T-helper 1 cell treated with Interleukin-12 subunit alpha and Interleukin-12 subunit beta and Interleukin-4 antibody, amounts not matched to agents 30 ng/mL and 1 ng/mL, for 36 hours (primary cell): Measurements from ENCODE around the gene CA10. TPM values are rescaled to one million over a fixed set of nuclear protein-coding genes. Genes with fewer than 3 reads are reported as not detected.

Experiments used
- intact Hi-C: fragments of 100-400 bp; cut with micrococcal nuclease; formaldehyde crosslinking; loops from one replicate; pipeline ENCODE4 v1.15.1; 2024
- total RNA-seq: library from RNA; stranded (reverse); gene quantifications from 2 replicates; pipeline ENCODE4 v1.2.3, GENCODE V29; 2022

CA10 gene
- total RNA-seq, 1 donor from 2014 or later, result not detected

DNA sequence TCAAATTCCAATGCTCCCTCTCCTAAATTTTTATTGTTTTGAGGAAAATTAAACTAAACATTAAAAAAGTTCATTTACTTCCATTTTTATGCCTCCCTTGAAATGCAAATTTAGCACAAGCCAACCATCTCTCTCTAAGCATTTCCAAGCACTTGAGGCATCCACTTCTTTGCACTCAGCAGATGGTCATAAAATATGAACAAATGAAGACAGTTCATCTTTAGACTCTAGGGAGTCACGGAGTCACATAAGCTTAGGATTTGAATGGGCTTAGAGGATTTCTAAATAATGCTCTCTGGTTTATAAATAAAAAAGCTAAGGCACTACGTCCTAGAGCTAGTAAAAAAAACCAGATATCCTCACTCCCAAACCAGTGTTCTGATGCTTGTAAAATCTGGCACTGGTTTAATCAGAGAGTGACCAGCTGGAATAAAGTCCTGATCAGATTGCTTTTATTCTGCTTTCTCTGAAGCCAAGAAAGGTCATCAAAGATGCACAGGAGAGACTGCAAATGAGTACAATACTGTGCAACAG is 204.2 kb downstream of the CA10 start:
- intact Hi-C loops, result no loop called here

DNA sequence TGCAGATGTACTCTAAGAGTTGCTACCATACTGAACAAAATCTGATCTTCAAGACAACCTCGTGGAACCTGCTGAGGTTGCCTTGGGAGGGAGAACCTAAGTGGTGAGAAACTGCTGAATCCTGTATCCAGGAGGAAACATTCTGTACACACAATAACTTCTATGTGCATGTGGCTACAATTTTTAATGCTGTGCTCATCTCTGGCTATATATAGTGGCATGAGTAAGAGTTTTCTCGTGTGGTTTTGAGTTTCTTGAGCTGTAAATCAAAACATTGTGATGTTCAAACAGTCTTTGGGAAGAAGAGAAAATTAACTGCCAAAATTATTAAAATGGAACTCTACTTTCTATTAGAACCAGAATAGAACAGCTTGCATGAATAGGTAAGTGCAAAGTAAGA is 206.8 kb downstream of the CA10 start:
- intact Hi-C loops, result no loop called here

DNA sequence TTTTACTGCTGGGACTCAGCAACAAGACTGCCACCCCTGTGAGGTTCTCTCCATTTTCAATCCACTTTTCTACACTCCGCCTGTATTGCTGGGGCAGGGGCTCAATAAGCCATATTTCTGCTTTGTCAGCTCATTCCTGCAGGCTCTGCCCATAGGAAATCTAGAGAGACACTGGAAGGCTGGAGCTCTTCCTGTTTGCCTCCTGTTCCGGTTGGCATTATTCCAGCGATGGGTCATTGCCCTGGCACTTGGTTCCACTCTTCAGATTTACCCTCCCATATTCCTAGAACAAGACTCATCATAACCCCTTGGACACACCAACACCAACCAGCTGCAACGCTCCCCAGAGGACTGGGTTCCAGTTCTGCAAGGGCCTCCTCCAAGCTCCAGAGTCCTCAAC is 210.4 kb downstream of the CA10 start:
- intact Hi-C loops, result no loop called here

DNA sequence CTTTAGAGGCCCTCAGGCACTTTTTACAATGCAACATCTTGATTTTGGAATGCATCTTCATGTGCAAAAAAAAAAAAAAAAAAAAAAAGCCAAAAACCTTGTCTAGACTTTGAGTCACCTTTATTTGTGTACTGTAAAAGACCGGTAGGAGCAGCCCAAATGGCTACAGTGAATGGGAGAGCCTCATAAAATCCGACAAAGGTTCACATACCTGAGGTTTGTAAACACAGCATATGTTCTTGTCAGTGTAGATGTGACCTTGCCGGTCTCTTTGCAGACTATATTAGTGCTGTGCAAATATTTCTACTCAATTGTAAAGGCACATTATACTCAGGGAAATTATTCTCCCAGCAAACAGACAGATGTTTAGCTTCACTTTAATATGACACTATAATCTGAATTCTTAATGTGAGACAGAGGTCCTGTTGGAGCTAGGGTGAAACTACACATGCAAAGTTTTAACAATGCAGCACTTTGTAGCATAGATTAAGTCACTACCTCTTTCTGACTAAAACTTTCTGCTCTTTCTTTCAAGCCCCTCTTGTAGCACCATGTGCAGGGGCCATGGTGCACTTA is 211.3 kb downstream of the CA10 start:
- intact Hi-C loops, result no loop called here

DNA sequence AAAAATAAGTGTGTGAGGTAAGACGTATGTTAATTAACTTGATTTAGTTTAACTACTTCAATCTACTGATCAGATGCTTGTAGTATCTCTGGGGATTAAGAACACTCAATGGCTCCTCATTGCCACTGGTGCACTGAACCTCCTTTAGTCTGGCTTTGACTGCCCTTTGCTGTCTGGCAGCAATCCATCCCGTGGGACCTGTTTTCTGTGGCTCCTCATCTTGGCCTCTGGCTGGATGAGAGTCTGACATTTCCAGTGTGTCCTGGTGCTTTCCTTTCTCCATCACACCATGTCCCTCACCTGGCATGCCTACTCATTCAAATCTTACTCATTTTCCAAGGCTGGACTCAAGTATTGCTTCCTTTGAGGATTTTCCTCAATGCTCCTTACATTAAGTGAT is 212.2 kb downstream of the CA10 start:
- intact Hi-C loops, result no loop called here

DNA sequence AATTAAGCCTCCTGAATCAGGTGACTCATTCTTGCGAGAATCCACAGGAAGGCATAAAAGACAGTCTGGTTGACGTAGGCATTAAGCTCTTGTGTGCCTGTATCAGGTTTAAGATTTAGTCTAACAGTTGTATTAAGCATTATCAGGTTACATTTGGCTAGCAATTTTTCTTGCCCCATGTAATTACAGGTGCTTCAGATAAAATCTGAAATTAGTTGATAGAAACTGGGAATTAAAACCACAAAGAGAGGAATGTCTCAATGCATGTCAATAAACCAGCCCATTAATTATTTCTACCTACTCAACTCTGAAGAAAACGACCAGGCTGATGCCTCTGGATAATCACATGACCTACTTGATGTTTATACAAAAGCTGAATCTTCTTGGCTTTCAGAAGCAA is 217.2 kb downstream of the CA10 start:
- intact Hi-C loops, result no loop called here

DNA sequence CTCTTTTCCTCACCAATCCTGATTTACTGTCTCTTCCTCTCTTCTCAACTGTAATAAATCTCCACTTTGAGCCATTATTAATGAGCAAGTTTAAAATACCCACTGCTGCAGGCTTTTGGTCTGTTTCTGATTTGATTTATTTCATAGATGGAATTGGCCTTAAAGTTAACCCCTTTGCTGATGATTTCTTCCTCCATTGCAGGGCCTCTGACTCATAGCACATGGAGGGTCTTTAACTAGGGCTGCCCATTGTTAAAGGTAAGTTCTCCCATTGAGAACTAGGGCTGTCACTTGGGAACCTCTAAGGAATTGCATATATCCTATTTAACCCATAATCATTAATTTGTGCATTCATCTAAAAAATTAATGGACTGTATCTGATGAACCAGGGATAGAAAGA is 221.2 kb downstream of the CA10 start:
- intact Hi-C loops, result no loop called here

DNA sequence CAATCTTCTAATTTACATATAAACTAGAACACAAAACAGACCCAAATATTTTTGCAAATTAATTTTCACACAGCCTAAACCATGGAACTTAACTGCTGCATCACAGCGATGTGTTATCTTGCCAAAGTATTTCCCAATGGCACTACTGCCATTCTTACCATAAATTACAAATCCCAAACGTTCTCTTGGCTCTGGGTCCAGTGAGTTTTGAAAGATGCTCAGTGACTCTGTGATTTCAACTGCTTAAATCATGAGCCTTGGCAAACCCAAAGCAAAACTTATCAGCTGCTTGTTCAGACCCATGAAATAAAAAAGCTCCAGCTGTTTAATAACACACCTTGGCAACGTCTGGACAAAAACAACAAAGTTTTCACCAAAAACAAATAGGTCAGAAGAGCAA is 223.0 kb downstream of the CA10 start:
- intact Hi-C loops, result no loop called here

DNA sequence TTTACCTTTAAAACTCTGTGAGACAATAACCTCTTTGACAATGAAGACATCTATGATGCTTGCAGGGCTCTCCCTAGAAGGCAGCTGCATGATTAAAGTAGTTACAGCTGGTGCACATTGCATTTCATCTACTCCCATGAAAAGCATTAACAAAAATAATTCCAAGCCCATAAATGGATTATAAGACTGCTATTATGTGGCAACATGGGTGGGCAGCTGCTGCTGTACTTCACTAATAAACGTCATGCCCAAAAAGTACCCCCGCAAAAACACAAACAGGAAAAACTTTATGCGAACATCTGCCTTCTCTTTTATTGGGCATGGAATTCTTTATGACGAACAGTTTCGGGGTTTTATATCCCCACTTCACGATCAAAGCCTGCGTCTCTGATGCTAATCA is 224.9 kb downstream of the CA10 start:
- intact Hi-C loops, result no loop called here

DNA sequence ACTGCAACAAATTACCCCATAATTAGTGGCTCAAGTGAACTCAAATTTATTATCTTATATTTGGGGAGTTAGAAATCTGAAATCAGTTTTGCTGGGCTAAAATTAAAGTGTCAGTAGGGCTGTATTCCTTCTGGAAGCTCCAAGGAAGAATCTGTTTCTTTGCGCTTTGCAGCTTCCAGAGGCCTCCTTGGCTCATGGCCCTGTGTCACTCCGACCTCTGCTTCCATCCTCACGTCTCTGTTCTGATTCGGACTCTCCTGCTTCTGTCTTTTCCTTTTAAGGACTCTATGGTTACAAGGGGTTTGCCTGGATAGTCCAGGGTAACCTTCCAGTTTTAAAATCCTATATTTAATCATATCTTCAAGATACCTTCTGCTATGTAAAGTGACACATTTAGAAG is 232.1 kb downstream of the CA10 start:
- intact Hi-C loops, result no loop called here

DNA sequence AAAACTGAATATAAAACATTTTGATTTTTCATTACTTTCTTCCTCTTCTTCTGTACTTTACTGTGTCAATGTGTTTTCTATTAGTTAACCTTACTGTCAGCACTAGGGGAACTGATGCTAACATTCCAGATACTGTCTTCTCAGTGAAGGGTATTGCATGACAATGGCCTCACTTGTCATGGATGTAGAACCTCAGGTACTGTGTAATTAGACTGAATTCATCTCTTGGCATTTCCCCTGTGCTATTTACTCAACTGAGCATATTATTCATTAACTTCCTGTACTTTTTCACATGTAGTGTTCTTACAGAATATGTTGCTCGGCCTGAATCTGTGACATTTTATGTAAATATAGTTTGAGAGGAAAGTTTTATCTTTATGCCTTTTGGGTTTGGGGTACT is 237.0 kb downstream of the CA10 start:
- intact Hi-C loops, result no loop called here

DNA sequence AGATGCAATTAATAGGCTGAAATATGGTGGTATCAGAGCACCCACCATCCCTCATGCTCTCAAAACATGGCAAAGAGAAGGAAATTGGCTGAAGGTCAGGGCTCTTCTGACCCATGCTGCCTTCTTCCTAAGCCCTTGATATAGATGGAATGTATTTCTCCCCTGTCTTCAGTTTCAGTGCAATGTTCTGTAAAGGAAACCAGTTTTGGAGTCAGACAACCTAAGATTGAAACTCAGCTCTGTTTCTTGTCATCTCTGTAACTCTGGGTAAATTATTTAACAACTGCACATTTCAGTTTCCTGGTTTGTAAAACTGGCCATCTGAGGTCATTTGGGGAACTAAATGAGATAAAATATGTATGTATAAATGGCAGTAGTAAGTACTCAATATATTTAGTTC is 243.9 kb downstream of the CA10 start:
- intact Hi-C loops, result no loop called here

DNA sequence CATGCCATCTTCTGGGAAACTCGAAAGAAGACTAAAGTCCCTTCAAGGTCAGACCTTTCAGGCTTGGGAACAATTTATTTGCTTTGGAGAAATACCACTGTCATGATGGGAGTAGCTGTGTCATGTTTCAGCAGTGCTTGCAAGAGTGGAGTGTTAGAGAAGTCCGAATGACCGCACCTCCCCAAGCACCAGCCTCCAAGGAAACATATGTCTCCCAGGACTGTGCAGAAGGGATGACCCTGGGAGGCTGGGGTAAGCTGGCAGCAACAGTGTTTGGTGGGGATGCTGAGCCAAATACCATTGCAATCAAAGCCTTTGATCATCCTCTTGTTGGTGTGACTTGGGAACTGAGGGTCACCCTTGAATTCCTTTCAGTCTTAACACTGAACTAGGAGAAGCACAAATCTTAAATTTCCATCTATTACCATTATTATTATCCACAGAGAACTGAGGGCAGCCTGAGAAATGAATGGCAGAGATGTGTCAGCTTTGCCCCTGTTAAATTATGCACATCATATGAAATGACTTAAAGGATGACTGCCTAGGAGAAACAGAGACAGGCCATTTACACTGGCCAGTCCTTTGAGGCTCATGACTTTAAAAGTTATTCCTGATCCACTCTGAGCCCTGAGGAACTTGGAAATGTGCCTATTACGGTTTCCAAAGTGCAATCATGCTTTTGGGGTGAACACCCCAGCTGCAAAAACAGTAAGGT is 244.9 kb downstream of the CA10 start:
- intact Hi-C loops, result no loop called here

DNA sequence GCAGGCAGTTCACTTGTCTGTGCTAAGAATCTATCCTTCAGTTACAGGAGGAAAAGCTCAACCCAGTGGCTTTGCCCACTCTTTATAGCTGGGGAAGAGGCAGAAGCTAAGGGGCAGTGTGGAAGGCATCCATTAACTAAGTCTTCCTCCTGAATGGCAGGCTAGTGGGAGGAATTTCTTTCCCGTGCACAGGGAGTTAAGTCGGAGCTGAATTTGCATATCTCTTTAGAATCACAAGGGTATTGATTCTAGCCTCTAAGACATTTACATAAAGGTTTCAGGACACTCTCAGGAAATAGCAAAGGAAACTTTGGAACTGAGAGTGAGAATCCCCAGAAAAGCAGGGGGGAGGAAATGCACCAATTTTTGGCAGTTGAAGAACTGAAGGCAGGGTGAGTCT is 245.6 kb downstream of the CA10 start:
- intact Hi-C loops, result no loop called here

DNA sequence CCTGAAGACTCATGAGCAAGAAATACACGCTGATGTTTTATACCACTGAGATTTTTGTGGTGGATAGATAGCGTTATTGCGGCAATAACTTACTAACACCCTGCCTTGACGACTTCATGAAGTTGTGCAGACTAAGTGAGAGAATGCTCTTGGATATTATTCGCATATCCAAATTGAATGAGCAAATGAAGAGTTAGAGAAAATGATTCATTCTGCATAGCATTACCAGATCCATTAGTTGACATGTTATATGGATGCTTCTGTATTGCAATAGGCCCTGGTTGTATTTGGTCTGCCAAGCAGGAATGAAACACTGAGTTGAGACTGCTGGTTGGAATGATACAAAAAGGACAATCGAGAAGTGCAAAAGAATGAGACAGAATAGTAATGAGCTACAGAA is 247.3 kb downstream of the CA10 start:
- intact Hi-C loops, result no loop called here

DNA sequence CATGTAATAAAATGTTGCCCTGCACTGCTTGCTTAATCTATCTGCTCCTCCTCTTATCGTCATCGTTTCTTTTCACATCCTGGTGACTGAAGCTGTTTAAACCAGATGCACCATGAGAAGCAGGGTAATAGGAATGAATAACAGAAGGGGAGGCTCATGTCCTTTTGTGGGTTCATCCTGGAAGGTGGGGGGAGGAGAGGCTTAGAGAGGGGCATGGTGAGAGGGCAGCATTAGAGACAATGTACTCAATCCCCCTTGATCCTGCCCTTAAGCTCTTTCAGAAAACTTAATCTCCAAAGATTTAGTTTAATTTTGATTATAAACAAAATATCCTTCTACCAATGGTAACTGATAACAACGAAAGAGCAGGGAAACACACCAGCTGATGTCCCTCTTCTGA is 248.5 kb downstream of the CA10 start:
- intact Hi-C loops, result no loop called here

DNA sequence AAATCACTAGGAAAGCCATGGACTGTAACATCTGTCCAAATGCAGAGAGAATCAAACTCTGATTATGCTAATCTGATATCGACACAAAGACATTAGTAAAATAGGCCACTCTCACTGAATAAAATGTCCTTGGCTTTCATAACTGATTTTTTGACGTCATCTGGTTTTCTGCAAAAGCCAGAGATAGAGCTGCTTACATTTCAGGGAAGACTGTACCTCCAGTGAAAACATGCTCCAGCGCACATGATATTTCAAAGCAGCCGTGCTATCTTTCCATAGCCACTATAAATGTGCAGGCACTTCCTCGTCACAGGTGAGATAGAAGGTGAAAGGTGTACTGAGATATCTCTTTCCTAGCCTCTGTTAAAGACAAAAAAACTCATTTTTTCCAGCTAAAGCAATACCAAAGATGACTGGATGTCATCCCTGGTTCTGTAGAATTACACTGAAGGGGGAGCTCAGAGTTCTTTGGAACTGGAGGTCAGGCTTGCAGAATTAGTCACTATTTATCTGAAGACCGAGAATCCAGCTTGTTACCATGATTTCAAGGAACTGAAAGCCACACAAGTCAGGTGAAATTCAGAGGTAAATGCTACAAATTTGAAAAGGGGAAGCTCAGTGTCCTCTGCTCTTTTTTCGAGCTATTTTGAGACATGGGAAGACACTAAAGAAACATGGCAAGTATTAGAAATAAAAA is 249.5 kb downstream of the CA10 start:
- intact Hi-C loops, result no loop called here

DNA sequence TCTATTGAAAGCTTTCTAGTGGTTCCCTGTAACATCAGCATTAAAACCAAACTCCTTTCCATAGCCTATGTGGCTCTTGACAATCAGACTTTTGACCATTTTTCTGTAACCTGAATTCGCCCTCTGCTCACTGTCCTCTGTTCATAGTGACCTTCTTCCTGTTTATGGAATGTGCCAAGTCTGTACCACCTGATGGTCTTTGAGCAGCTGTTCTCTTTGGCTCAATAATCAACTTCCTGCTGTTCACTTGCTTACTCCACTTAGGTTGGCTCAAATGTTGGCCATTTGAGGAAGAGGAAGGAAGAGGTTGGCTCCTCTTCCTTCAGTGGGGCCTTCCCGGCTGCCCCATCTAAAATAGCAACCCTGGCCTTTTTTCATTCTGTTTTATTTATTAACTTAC is 251.5 kb downstream of the CA10 start:
- intact Hi-C loops, result no loop called here

DNA sequence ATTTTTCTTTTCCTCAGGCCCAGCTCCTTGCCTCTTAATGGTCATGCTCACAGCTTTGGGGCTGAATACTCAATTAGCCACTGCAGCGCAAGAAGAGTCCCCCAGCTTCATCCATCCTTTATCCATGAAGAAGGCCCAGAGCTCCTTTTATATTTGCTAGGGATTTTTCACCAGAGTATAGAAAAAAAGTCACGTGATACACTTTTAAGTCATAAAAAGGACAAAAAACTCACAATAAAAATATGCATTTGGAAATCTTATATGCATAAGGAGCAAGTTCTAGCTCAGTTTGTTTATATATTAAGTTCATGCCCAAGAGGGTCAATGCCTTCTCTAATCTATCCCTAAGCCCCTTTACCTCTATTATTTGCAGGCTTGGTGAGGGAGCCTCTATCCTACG is 254.1 kb downstream of the CA10 start:
- intact Hi-C loops, result no loop called here

DNA sequence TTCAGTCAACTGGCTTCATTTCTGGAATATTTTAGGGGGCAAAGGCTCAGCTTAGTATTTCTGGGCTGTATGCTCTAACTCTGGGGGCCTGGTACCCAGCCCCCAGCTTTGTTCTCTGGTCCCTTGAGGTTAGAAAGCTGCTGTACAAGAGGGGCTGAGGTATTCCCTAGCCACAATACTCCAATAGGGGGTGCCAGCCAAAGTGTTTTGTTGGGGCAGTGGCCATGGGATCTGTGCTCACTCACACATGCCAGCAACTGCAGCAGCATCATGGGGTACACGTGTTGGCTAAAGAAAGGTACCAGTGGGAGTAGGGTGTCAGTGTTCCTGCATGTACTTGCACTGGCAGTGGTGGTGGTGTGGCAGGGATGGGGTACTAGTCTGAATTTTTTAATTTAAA is 257.3 kb downstream of the CA10 start:
- intact Hi-C loops, result no loop called here

DNA sequence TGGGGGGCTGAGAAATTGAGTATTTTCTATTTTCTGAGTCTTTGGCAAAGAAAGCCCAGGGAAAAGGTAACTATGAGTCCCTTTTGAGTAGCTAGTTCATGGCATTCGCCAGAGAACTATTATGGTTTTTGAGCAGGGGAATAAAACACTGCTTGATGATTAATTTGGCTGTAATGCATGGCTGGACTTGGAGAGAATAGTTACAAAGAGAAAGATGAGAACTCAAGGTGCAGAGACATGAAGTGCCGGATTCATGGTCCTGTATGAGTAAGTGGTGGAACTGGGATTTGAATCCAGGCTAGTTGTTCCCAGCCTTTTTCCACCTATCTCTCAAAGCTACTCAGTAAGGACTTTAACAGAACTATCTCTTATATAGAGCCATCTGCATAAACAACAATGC is 266.6 kb downstream of the CA10 start:
- intact Hi-C loops, result no loop called here

DNA sequence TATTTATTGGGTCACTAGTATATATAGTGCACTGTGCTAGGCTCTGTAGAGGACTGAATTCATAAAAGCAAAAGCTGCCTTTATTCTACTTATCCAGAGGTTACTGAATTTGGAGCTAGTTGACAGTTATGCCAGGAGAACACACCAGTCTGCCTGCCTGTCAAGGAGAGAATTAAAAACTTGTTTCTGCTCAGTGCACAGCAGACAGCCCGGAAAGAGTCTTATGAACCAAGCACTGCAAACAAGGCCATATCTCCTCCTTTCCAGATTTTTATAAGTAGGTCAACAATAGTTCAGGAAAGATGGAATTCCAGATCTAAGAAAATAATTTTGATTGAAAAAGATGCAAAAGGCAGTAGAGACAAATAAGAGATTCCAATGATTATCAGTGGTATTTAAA is 267.8 kb downstream of the CA10 start:
- intact Hi-C loops, result no loop called here

DNA sequence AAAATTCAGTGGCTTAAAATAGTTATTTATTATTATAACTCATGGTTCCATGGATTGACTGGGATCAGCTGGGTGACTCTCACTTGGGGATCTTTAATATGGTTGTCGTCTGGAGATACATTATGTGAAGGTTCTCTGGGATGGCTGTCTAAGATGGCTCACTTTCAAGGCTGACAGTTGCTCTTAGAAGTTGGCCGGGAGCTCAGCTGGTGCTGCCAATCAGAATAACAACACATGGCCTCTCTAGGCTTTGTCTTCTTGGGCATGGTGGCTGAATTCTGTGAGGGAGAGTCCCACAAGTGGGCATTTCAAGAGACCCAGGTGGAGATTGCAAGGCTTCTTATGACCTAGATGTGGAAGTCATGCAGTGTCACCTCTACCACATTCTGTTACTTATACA is 269.7 kb downstream of the CA10 start:
- intact Hi-C loops, result no loop called here
